Measurements from ENCODE around the gene DTYMK.

The DTYMK gene, protein sequence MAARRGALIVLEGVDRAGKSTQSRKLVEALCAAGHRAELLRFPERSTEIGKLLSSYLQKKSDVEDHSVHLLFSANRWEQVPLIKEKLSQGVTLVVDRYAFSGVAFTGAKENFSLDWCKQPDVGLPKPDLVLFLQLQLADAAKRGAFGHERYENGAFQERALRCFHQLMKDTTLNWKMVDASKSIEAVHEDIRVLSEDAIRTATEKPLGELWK

DNA sequence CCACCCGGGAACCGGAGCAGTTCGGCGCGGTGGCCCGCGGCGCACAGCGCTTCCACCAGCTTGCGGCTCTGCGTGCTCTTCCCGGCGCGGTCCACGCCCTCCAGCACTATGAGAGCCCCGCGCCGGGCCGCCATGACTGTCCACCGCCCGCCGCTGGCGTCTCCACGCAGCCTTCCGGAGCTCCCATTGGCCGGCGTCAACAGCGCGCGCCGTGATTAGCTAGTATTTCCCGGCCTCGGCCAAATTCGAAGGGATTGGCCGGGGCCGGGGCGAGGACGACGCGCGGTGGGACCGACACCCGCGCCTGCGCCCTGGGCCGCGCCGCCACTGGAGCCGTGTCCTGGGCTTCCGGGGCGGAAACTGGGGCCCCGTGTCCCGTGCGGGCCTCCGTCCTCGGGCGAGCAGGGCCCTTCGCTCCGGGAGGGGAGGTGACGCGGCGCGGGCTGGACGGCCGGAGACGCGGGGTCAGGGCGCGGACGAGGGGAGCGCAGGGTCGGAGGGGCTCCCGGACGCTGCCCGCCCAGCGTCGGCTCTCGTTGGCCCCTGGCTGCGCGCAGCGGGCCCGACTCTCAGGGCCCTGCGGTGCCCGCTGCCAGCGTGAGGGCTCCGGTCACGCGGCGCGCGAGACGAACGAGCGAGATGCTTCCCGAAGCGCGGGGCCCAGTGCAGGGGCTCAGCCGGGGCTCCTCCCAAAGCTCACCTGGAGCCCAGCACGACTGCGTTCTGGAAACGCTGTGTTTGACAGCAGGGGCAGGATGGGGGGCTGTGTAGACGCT lies at the start of gene DTYMK:
Gene DTYMK (minus strand): TSS at position 166 of the 776 bp plus-strand sequence. CDS start 32 bp downstream, at position 134.
- DNase-seq, result peak; percentile 96

DNA sequence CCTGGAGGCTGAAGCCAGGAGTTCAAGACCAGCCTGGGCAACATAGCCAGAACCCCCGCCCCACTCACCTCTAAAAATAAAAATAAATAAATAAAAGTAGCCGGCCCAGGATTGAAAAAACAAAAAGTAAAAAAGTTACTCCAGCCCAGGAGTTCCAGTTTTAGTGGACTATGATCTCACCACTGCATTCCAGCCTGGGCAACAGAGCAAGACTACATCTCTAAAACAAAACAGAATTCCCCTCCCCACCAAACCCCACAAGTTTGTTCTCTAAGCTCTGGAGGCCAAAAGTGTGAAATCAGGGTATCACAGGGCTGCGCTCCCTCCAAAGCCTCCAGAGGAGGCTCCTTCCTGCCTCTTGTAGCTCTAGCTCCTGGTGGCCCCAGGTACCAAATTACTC lies 49.5 kb upstream of the DTYMK start:
- DNase-seq, result no peak

DNA sequence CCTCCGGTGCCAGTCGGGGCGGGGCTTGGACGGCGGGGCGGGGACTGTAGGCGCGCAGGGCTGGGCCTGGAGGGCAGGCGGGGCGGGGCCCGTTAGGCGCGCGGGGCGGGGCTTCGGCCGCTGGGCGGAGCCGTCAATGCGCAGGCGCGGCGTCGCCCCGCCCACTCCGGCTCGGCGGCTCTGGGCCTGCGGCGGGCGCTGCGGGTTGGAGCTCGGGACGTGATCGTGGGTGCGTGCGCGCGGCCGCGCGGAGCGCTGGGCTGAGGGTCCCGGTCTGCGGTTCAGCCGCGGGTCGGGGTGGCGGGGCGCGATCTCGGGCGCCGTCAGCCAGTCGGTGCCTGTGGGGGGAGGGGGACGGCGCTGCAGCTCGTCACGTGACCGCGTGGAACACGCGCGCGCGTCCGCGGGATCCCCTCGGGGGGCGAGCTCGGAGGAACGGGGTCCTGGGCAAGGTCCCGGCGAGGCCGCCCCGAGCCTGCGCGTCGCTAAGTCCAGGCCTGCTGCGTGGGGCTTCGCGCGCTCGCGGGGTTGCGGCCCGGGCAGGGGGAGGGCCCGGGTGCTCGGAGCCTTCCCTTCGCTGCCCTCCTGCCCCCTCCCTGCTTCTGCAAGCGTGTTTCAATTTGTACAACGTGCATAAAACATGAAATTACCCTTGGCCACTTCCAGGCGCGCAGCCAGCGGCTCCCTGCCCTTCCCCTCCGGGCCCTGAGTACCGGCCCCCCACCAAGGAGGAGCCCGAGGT lies 48.0 kb upstream of the DTYMK start, which contains the start of gene D2HGDH:
Gene D2HGDH (plus strand): TSS at position 164 of the 742 bp plus-strand sequence. CDS start 595 bp downstream, outside the sequence.
- peak; percentile 97 for DNase-seq

DNA sequence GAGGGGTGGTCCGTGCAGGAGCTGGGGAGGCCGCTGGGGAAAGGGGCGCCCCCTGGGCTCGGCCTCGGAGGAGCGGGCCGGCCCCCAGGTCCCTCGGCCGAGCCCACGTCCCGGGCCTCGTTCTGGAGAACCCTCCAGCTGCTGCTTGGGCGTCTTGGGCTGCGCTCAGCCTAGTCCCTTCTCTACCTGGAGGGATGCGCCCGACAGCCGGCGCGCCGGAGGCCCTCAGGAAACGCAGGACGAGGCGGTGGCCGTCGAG lies 47.5 kb upstream of the DTYMK start:
- no peak for DNase-seq

DNA sequence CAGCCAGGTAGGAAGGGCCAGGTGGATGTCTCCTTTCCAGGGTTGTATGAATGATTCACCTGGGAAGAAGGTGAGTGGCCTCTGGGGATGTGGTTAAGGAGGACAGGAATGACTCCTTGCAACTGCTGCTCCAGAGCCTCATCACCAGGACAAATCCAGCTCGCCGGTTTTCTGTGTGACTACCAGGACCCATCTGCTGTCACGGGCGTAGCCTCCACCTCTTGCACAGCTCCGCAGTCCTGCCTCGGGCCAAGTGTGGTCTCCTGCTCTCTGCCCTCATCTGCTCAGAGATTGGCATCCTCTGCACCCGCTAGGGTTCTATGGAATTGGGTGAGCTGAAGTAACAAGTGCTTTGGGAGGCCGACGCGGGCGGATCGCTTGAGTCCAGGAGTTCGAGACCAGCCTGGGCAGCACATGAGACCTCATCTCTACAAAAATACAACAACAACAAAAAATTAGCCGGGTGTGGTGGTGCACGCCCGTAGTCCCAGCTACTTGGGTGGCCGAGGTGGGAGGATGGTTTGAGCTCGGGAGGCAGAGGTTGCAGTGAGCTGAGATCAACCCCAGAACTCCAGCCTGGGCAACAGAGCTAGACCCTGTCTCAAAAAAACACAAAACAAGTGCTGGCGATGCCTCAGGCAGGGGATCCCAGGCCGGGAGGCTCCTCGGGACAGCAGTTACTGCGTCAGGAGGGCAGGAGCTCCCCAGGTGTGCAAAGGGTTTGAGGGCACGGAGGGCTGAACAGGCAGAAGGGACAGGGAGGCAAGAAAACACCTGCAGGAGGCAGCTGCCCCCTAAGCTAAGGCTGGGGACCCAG lies 47.0 kb upstream of the DTYMK start:
- DNase-seq, result no peak

DNA sequence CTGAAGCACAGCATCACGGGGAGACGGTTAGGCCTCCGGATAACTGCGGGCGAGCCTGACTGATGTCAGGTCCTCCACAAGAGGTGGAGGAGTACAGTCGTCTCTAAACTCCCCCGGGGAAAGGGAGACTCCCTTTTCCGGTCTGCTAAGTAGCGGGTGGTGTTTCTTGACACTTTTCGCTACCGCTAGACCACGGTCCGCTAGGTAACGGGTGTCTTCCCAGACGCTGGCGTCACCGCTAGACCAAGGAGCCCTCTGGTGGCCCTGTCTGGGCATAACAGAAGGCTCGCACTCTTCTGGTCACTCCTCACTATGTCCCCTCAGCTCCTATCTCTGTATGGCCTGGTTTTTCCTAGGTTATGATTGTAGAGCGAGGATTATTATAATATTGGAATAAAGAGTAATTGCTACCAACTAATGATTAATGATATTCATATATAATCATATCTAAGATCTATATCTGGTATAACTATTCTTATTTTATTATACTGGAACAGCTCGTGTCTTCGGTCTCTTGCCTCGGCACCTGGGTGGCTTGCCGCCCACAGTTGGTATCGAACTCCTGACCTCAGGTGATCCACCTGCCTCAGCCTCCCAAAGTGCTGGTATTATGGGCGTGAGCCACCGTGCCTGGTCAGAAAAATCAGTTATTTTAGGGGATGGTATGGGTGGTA lies 46.0 kb upstream of the DTYMK start:
- DNase-seq, result peak; percentile 45

DNA sequence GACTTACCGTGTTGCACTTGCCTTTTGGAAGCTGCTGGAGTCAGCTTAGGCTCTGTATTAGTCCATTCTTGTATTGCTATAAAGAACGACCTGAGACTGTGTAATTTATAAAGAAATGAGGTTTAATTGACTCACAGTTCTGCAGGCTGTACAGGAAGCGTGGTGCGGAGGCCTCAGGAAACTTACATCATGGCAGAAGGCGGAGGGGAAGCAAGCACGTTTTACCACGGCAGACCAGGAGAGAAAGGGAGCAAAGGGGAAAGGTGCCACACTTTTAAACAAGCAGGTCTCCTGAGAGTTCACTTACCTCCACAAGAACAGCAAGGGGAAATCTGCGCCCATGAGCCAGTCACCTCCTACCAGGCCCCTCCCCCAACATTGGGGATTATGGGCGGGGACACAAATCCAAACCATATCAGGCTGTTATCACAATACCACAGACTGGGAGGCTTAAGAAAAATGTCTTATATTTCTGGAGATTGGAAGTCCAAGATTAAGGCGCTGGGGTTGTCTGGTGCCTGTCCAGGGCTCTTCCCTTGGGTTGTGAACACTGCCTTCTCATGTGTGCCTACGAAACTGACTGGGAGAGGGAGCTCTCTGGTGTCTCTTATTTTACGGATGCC lies 44.2 kb upstream of the DTYMK start:
- peak; percentile 8 for DNase-seq

DNA sequence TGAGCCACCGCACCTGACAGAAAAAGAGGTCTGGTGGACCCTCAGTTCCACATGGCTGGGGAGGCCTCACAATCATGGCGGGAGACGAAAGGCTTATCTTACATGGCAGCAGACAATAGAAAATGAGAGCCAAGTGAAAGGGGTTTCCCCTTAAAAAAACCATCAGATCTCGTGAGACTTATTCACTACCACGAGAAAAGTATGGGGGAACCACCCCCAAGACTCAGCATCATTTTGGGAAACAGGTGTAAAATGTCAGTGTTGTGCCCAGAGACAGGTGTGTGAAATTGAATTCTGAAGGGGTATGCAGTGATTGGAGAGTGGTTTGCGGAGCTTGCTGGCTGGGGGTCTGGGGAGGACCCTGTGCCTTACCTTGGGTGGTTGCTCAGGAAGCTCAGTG lies 43.3 kb upstream of the DTYMK start:
- DNase-seq, result no peak

DNA sequence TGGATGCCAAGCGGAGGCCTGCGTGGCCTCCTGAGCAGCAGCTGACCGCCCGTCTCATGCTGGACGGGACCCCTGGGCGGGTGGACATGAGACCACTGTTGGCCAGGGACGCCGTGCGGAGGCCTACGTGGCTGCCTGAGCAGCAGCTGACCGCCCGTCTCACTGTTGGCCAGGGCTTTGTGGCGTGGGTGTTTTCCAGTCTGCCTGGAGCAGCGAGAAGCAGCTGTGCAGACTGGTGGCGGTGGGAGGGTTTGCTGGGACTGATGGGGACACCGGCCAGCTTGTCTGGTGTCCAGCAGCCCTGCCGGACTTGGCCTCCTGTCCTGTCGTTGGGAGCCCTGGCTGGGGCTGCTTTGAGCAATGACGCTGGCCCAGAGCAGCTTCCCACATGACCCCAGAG lies 42.0 kb upstream of the DTYMK start:
- no peak for DNase-seq

DNA sequence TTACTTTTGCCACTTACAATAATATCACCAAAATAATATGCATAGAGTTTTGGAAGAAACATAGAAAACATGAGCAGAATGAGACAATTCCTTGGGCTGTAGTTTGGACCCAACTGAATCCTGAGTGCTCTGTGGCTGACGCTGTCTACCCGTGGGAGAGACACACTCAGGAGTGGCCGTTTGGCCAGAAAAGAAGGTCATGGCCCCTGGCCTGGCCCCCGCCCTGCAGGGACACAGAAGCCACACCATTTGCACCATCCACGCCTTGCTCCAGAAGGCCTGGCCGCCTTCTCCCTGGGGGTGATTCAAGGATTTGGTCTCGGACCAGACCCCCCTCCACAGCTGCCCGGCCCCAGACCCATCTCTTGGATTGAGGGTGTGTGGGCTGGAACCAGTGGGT lies 41.4 kb upstream of the DTYMK start:
- DNase-seq, result no peak

DNA sequence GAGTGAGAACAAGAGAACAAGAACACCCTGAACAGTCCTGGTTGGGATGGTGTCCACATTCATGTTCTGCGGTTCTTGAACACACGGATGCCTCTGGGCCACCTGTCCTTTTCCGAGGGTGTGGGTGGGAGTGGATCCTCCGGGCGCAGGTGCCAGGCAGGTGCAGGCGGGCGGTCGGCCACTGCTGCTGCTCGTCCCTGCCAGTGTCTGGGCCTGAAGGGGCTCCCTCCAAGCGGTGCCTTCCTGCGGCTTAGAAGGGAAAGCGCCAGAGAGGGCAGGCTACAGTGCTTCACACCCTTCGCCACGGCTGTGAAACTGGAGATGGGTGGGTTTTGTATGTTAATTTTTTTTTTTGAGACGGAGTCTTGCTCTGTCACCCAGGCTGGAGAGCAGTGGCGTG lies 39.8 kb upstream of the DTYMK start:
- DNase-seq, result no peak

DNA sequence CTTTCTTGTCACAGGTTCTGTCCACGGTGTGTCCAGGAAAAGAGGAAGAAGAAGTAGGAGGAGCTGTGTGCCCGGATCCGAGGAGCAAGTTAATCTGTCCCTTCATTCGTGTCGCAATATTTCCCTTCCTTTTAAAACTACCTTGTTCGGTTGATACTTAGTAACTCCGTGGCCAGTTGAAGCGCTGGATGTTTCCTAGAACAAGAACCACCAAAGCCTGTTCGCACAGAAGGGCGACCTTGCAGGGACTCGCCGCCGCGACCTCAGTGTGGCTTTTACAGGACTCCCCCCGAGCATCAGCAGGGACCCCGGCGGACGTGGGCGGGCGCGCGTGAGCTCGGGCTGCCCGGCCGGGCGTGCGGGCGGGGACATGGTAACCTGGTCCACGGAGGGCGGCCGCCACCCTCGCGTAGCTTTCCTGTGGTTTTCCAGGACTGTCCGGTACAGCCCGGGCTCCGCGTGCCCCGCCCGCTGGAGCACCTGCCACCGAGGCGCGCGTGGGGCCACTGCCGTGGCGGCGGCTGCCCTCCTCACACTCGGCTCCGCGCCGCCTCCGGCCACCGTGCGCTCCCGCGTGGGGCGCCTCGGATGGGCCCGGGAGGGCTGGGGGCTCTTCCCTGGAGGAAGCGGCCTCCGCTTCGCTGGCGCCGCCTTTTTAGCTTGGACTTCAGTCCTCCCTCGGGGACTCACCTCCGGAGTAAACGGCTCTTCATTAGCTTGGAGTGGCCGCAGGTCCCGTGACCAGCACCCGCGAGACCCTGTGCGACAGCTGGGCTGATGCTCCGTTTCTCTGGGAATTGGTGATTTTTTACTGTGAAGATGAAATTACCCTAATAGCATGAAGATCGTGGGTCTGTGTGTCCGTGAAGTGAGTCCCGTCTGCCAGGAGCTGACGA lies 38.6 kb upstream of the DTYMK start:
- no peak for DNase-seq

DNA sequence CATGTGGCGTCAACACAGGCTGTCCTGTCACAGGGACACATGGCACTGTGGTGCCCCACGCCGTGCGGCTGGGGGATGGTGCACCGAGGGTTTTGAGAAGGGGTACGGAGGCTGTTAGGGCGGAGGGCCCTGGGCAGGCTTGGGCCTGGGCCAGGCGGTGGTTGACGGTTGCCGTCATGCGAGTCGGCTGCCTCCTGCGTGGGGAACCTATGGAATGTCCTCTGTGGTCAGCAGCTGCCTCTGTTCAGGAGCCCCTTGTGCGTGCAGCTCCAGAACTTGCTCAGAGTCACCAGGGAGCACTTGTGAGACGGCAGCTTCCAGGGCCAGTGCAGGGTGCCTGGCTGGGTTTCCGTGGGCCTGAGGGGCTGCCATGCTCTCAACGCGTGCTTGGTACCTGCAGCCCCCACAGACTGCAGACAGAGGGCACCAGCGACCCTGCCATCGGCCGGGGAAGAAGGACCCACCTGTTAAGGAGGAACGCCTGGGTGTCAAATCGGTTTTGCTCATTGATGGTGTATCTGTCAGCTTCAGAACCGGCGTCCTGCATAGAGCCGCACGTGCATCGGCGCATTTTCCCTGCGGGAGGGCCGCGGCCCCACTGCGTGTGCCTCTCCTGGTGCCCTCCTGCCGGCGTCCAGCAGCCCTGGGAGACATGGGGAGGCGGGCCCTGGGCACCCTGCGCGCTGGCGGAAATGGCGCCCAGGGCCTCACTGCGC lies 37.8 kb upstream of the DTYMK start:
- DNase-seq, result peak; percentile 44

DNA sequence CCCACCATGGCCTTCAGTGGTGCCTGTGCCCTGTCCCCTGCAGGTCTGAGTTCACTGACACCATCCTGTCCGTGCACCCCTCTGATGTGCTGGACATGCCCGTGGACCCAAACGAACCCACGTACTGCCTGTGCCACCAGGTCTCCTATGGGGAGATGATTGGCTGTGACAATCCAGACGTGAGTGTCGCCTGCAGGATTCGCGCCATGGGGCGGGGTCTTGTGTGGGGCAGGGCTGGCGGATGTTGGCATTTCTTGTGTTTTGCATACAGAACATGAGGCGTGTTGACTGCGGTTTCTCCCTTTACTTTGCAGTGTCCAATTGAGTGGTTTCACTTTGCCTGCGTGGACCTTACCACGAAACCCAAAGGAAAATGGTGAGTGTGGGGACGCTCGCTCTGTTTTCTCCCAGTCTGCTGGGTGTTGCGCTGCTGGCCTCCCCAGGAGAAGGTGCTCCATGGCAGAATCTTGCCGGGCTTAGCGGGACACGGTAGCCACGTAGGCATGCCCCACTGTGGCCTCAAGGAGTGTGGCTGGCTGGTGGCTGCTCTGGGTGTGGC lies 36.4 kb upstream of the DTYMK start:
- no peak for DNase-seq

DNA sequence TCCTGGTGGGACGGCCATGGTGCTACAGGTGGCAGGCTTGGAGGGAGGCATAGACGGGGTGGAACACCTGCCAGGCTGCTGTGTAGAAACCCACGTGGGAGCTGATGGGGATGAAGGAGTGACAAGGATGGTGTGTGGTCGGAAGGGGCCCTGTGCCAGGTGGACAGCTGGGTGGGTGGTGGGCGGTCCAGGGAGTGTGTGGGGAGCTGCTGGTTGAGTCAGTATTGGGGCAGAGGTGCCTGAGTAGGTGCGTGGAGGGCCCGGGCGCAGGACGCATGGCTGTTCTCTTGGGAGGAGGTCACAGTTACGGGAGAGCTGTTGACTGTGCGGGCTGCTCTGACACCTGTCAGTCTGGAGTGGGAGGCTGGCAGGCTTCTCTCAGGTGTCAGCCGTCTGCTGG lies 35.2 kb upstream of the DTYMK start:
- DNase-seq, result no peak

DNA sequence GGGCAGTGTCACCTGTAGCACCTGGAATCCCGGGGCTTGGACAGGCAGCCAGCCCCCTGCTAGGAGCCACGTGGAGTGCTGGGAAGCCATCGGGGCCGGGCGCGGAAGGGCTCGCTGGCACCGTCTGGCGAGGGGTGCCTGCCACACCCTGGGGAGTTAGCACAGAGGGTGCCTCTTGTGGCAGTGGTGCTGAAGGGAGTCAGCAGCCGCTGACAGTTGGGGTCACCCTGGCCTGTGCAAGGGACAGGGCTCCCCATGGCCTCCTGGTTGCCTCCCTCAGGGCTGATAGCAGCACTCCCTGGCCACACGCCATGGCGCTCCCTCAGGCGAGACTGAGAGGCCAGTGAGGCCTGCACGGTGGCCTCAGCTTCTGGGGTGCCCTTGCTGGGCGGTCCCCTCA lies 33.9 kb upstream of the DTYMK start:
- DNase-seq, result no peak

DNA sequence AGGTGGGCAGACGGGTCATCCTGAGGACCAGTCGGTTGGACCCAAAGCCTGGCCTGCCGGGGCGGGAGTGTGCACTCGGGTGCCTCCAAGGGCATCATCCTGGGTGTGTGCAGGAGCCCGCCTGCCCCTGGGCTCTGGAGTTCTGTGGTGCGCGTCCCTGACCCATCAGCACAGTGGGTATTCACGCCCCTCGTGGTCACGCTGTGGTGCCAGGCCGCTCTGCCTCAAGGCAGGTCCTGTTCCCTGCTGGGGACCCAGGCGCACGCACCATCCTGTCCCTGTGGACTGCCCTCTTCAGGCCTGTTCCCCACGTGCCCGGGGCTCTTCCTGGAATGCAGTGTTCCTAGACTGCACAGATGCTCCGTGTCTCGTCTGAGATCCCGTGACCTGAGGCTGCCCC lies 33.5 kb upstream of the DTYMK start:
- DNase-seq, result no peak

DNA sequence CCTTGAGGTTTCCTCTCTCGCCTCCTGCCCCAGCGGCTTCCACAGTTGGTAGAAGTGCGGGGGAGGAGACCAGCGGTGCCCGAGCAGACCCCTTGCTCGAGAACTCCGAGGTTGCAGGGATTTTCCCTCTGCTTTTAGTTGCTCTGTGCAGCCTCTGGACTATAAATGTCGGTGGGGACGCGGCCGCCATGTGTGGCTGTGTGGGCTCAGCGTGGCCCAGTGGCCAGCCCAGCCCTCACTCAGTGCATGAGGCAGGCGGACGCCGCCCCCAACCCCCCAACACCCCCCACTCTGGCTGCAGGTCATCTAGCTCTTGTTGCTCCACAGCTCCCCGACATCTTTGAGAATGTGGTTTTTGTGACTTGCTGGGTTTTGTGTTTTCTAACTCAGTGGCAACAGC lies 32.5 kb upstream of the DTYMK start:
- no peak for DNase-seq

DNA sequence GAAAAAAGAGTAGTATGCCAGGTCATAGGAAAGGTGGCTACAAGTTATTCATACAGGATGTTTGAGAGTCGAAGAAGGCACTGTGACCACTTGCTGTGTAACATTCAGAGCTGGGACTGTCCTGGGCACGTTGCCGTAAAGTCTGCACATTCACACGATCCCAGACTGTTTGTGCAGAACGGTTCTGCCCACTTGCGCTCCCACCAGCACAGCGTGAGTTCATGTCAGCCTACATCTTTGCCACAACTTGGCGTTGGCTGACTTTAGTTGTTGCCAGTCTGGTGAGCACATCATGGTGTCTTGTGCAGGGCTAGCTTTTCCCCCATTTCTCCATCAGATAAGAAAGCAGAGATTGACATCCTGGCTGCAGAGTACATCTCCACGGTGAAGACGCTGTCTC lies 22.3 kb upstream of the DTYMK start:
- no peak for DNase-seq

DNA sequence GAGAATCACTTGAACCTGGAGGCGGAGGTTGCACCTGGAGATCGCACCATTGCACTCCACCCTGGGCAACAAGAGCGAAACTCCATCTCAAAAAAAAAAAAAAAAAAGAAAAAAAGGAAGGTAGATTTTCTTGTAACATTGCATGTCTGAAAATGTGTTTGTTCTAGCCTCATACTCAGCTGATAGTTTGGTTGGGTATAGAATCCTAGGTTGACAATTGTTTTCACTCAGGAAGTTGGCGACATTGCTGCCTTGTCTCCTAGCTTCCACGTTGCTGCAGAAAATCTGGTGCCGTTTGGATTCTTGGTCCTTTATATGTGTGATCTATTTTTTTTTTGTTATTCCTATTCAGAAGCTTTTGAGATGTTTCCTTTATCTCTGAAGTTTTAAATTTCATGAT lies 19.9 kb upstream of the DTYMK start:
- no peak for DNase-seq

Data from CD4-positive, alpha-beta T cell treated with Interleukin-6 for 4 hours (primary cell).